IMR-90 (cell line): ENCODE results near the gene ADGRD1. TPM values are rescaled to one million over a fixed set of nuclear protein-coding genes. Genes with fewer than 3 reads are reported as not detected.

Experiments
- ATAC-seq: fragments of 200-7000 bp; cut with Tn5 transposase; 2 replicates; pipeline ENCODE4 v1.9.1; 2020; ENCODE audit warnings: low read depth, mild to moderate bottlenecking, moderate library complexity
- BruUV-seq: library from RNA; stranded (reverse); fragments of 400-500 nt; replicated peaks from 2 replicates; lab custom pipeline; 2021; lab: Mats Ljungman, UMichigan
- CTCF ChIA-PET: fragments of 300-600 bp; formaldehyde crosslinking; extraction: SDS; loops from one replicate; lab custom pipeline; 2021; ENCODE audit warnings: antibody characterized with exemption; lab: Yijun Ruan, JAX
- POLR2A ChIA-PET: fragments of 300-600 bp; sonication (Branson Sonifier 250); formaldehyde crosslinking; loops from one replicate; lab custom pipeline; 2022; ENCODE audit warnings: antibody characterized with exemption; ENCODE audit not compliant: unreplicated experiment; lab: Charles Lee
- DNase-seq: peaks from one replicate; pipeline ENCODE4 v3.0.0; 2013
- H2AFZ ChIP-seq: replicated peaks from 2 replicates; pipeline ENCODE3; 2013; ENCODE audit warnings: low read length, mild to moderate bottlenecking; ENCODE audit not compliant: poor library complexity
- H2AK5ac ChIP-seq: 2 replicates; pipeline ENCODE4 v1.6.1; 2013; ENCODE audit warnings: low read depth, low read length, inconsistent platforms
- H2AK9ac ChIP-seq: replicated peaks from 2 replicates; pipeline ENCODE3; 2013; ENCODE audit warnings: mild to moderate bottlenecking, low read depth, low read length, moderate library complexity; ENCODE audit not compliant: poor library complexity
- H2BK120ac ChIP-seq: 2 replicates; pipeline ENCODE4 v1.6.1; 2013; ENCODE audit warnings: low read depth, low read length, inconsistent platforms
- H2BK15ac ChIP-seq: 3 replicates; pipeline ENCODE4 v1.6.1; 2013; ENCODE audit warnings: low read depth, low read length, inconsistent platforms
- H2BK20ac ChIP-seq: 2 replicates; pipeline ENCODE4 v1.6.1; 2013; ENCODE audit warnings: low read depth, mild to moderate bottlenecking, inconsistent platforms, low read length, moderate library complexity
- H2BK5ac ChIP-seq: 2 replicates; pipeline ENCODE4 v1.6.1; 2013; ENCODE audit warnings: mild to moderate bottlenecking, low read depth, low read length, inconsistent platforms; ENCODE audit not compliant: poor library complexity, severe bottlenecking
- H3K14ac ChIP-seq: replicated peaks from 2 replicates; pipeline ENCODE4 v1.6.1; 2013; ENCODE audit warnings: low read depth, low read length, inconsistent platforms
- H3K18ac ChIP-seq: 2 replicates; pipeline ENCODE4 v1.6.1; 2013; ENCODE audit warnings: low read depth, low read length, control low read depth
- H3K23ac ChIP-seq: 2 replicates; pipeline ENCODE4 v1.6.1; 2013; ENCODE audit warnings: low read depth, low read length, inconsistent platforms
- H3K27ac ChIP-seq: 2 replicates; pipeline ENCODE4 v1.5.1; 2013; ENCODE audit warnings: mild to moderate bottlenecking, control low read depth, low read length; ENCODE audit not compliant: insufficient read depth
- H3K27me3 ChIP-seq: 2 replicates; pipeline ENCODE4 v1.6.1; 2013; ENCODE audit warnings: low read length; ENCODE audit not compliant: control insufficient read depth, insufficient read depth
- H3K36me3 ChIP-seq: 2 replicates; pipeline ENCODE4 v1.6.1; 2013; ENCODE audit warnings: low read length, mixed read lengths; ENCODE audit not compliant: control insufficient read depth, insufficient read depth
- H3K4ac ChIP-seq: 2 replicates; pipeline ENCODE4 v1.6.1; 2013; ENCODE audit warnings: low read depth, low read length, inconsistent platforms
- H3K4me1 ChIP-seq: 2 replicates; pipeline ENCODE4 v1.6.1; 2013; ENCODE audit warnings: low read length, mixed read lengths; ENCODE audit not compliant: control insufficient read depth, insufficient read depth
- H3K4me2 ChIP-seq: 2 replicates; pipeline ENCODE4 v1.6.1; 2013; ENCODE audit warnings: low read depth, mild to moderate bottlenecking, control low read depth, low read length, moderate library complexity
- H3K4me3 ChIP-seq: 2 replicates; pipeline ENCODE4 v1.5.1; 2013; ENCODE audit warnings: low read depth, mild to moderate bottlenecking, control low read depth, low read length, moderate library complexity; ENCODE audit not compliant: insufficient read depth
- H3K56ac ChIP-seq: 2 replicates; pipeline ENCODE4 v1.6.1; 2013; ENCODE audit warnings: low read length, inconsistent platforms; ENCODE audit not compliant: insufficient read depth; ENCODE audit errors: extremely low read depth
- H3K79me1 ChIP-seq, 2 experiments: 2 replicates each; pipeline ENCODE4 v1.6.1; 2013; ENCODE audit warnings: low read length in 2 of 2, inconsistent platforms in 1 of 2, low read depth in 1 of 2
- H3K9ac ChIP-seq: 2 replicates; pipeline ENCODE4 v1.6.1; 2013; ENCODE audit warnings: low read depth, low read length, control low read depth
- H3K9me1 ChIP-seq: 2 replicates; pipeline ENCODE4 v1.6.1; 2013; ENCODE audit warnings: low read length, inconsistent platforms; ENCODE audit not compliant: insufficient read depth
- H3K9me3 ChIP-seq: 2 replicates; pipeline ENCODE4 v1.6.1; 2013; ENCODE audit warnings: low read length; ENCODE audit not compliant: control insufficient read depth, insufficient read depth
- H4K20me1 ChIP-seq: 2 replicates; pipeline ENCODE4 v1.6.1; 2013; ENCODE audit warnings: low read length, inconsistent platforms; ENCODE audit not compliant: insufficient read depth
- H4K5ac ChIP-seq: 2 replicates; pipeline ENCODE4 v1.6.1; 2013; ENCODE audit warnings: mild to moderate bottlenecking, low read depth, low read length, control low read depth
- H4K8ac ChIP-seq, 2 experiments: 2 replicates each; pipeline ENCODE4 v1.6.1; 2013; ENCODE audit warnings: low read depth in 2 of 2, low read length in 2 of 2, control low read depth in 1 of 2, inconsistent platforms in 1 of 2
- H4K91ac ChIP-seq: 2 replicates; pipeline ENCODE4 v1.6.1; 2013; ENCODE audit warnings: low read depth, low read length, inconsistent platforms; ENCODE audit not compliant: insufficient read depth
- BHLHE40 ChIP-seq: fragments of 150-350 bp; IDR thresholded peaks from 2 replicates; pipeline ENCODE4 v1.6.1; 2016; ENCODE audit warnings: mild to moderate bottlenecking, low read depth, low read length
- CEBPB ChIP-seq: IDR thresholded peaks from 2 replicates; pipeline ENCODE4 v1.6.1; 2012; ENCODE audit warnings: low read depth, low read length, improper control_type of control experiment
- CHD1 ChIP-seq: IDR thresholded peaks from 2 replicates; pipeline ENCODE4 v1.6.1; 2012; ENCODE audit warnings: low read depth, low read length, improper control_type of control experiment
- CTCF ChIP-seq: conservative IDR thresholded peaks from 2 replicates; pipeline ENCODE4 v1.5.1; 2012; ENCODE audit warnings: mild to moderate bottlenecking, low read depth, low read length, improper control_type of control experiment
- ELK1 ChIP-seq: fragments of 150-350 bp; IDR thresholded peaks from 2 replicates; pipeline ENCODE4 v1.6.1; 2016; ENCODE audit warnings: low read depth, mild to moderate bottlenecking, low read length, moderate library complexity, borderline replicate concordance
- FOS ChIP-seq: fragments of 150-350 bp; IDR thresholded peaks from 2 replicates; pipeline ENCODE4 v1.6.1; 2016; ENCODE audit warnings: low read depth, low read length
- MAFK ChIP-seq: IDR thresholded peaks from 2 replicates; pipeline ENCODE4 v1.6.1; 2012; ENCODE audit warnings: low read depth, low read length, improper control_type of control experiment
- MAZ ChIP-seq: IDR thresholded peaks from 2 replicates; pipeline ENCODE4 v1.6.1; 2012; ENCODE audit warnings: low read depth, mild to moderate bottlenecking, low read length, improper control_type of control experiment, moderate library complexity, borderline replicate concordance
- MXI1 ChIP-seq: IDR thresholded peaks from 2 replicates; pipeline ENCODE4 v1.6.1; 2012; ENCODE audit warnings: low read depth, mild to moderate bottlenecking, low read length, moderate library complexity, borderline replicate concordance
- NFE2L2 ChIP-seq: fragments of 150-350 bp; IDR thresholded peaks from 2 replicates; pipeline ENCODE4 v1.6.1; 2016; ENCODE audit warnings: low read depth, mild to moderate bottlenecking, low read length
- POLR2A ChIP-seq: IDR thresholded peaks from 2 replicates; pipeline ENCODE4 v1.6.1; 2012; ENCODE audit warnings: mild to moderate bottlenecking, low read depth, low read length
- RAD21 ChIP-seq: IDR thresholded peaks from 2 replicates; pipeline ENCODE4 v1.6.1; 2012; ENCODE audit warnings: low read length, improper control_type of control experiment
- RCOR1 ChIP-seq: IDR thresholded peaks from 2 replicates; pipeline ENCODE4 v1.6.1; 2012; ENCODE audit warnings: mild to moderate bottlenecking, low read length, improper control_type of control experiment; ENCODE audit not compliant: insufficient replicate concordance
- RFX5 ChIP-seq: IDR thresholded peaks from 2 replicates; pipeline ENCODE4 v1.8.0; 2012; ENCODE audit warnings: low read depth, mild to moderate bottlenecking, low read length, moderate library complexity
- SMC3 ChIP-seq: fragments of 150-350 bp; IDR thresholded peaks from 2 replicates; pipeline ENCODE4 v1.6.1; 2016; ENCODE audit warnings: low read depth, mild to moderate bottlenecking, antibody characterized with exemption, low read length, moderate library complexity
- USF2 ChIP-seq: fragments of 150-350 bp; IDR thresholded peaks from 2 replicates; pipeline ENCODE4 v1.6.1; 2017; ENCODE audit warnings: mild to moderate bottlenecking, antibody characterized with exemption, low read length, low read depth
- WGBS, 2 experiments: methylation state at CpG; one replicate each; pipeline versions ENCODE4 v1.1.5 to v1.1.7; 2013; ENCODE audit warnings: missing lambda C conversion rate in 2 of 2; ENCODE audit not compliant: insufficient read length in 1 of 2; ENCODE audit errors: extremely low coverage in 2 of 2; 5-methylcytosine and 5-hydroxymethylcytosine counted together
- dilution Hi-C: fragments of 300-500 bp; cut with HindIII; formaldehyde crosslinking; loops from one replicate; pipeline ENCODE4 v1.14.3; 2018; ENCODE audit warnings: low sequenced_read_pairs; ENCODE audit not compliant: unreplicated experiment
- in situ Hi-C: fragments of 300-500 bp; cut with MboI; formaldehyde crosslinking; loops from 3 replicates; pipeline ENCODE4 v1.14.3; 2019; ENCODE audit warnings: low sequenced_read_pairs, inconsistent platforms, mixed read lengths
- intact Hi-C: fragments of 100-400 bp; cut with micrococcal nuclease; formaldehyde crosslinking; loops from 2 replicates; pipeline ENCODE4 v1.10.0; 2022
- polyA plus RNA-seq, 3 experiments: library from polyadenylated mRNA; depleted of rRNA; stranded (reverse); fragments of >200 nt; gene quantifications; 2 replicates each; pipeline ENCODE4 v1.2.3, GENCODE V29; 2012; ENCODE audit warnings: low replicate concordance in 1 of 3
- total RNA-seq: library from RNA; depleted of rRNA; stranded (reverse); fragments of >200 nt; gene quantifications from 2 replicates; pipeline ENCODE4 v1.2.3, GENCODE V29; 2012

ADGRD1 gene
- total and polyA plus RNA-seq, 2 of the 4 experiments (the other 2 are of a cell fraction), result not detected

GRCh38 chr12:130955238-130955816, 1.6 kb downstream of the ADGRD1 start:
- no peaks in the 10 kb centered on the region for H3K27me3 ChIP-seq
- no peak overlapping the region for H2AFZ ChIP-seq
- H3K4me2 ChIP-seq, result no peak overlapping the region
- H3K23ac ChIP-seq, result no peak overlapping the region
- H2AK9ac ChIP-seq, result no peak overlapping the region
- no peak overlapping the region for H2BK15ac ChIP-seq
- no peaks in the 10 kb centered on the region for H3K4me1 ChIP-seq
- no TSS peak for BruUV-seq
- H4K8ac ChIP-seq, result no peak overlapping the region
- H3K36me3 ChIP-seq, result no peaks in the 10 kb centered on the region
- no peaks in the 10 kb centered on the region for H4K20me1 ChIP-seq
- no peak overlapping the region for H4K5ac ChIP-seq
- H3K4ac ChIP-seq, result no peak overlapping the region
- no peak overlapping the region for H3K18ac ChIP-seq
- H2BK20ac ChIP-seq, result no peak overlapping the region
- WGBS, 2 experiments, result no CpG with 5 or more reads among the region's 11 CpGs
- H2BK5ac ChIP-seq, result no peak overlapping the region
- no peak overlapping the region for H3K56ac ChIP-seq
- no peak overlapping the region for H4K91ac ChIP-seq
- no peaks in the 10 kb centered on the region for H3K79me1 ChIP-seq
- H3K14ac ChIP-seq, result no peak overlapping the region
- no peak for DNase-seq
- ChIA-PET POLR2A (no interaction called here), CTCF (no interaction called here)
- peaks cover 19% of the 10 kb centered on the region for H3K9me3 ChIP-seq
- no peak overlapping the region for H3K4me3 ChIP-seq
- H3K9me1 ChIP-seq, result no peaks in the 10 kb centered on the region
- H3K27ac ChIP-seq, result no peak overlapping the region
- no peak overlapping the region for H3K9ac ChIP-seq
- H2AK5ac ChIP-seq, result no peak overlapping the region
- in situ Hi-C loops (no loop called here), dilution Hi-C loops (no loop called here), intact Hi-C loops (no loop called here)
- no peak for TF ChIP-seq MAFK
- TF ChIP-seq ELK1, result no peak
- TF ChIP-seq MXI1, result no peak
- no peak for TF ChIP-seq POLR2A
- TF ChIP-seq FOS, result no peak
- no peak for TF ChIP-seq CEBPB
- TF ChIP-seq NFE2L2, result no peak
- no peak for TF ChIP-seq SMC3
- TF ChIP-seq RFX5, result no peak
- no peak for TF ChIP-seq USF2
- no peak for TF ChIP-seq RCOR1
- TF ChIP-seq BHLHE40, result no peak
- no peak for TF ChIP-seq CTCF
- TF ChIP-seq CHD1, result no peak
- TF ChIP-seq RAD21, result no peak
- TF ChIP-seq MAZ, result no peak
- no peak overlapping the region for H2BK120ac ChIP-seq
- ATAC-seq, result no peak
